ENCODE measurements around the gene TDRD1.

Gene TDRD1

DNA sequence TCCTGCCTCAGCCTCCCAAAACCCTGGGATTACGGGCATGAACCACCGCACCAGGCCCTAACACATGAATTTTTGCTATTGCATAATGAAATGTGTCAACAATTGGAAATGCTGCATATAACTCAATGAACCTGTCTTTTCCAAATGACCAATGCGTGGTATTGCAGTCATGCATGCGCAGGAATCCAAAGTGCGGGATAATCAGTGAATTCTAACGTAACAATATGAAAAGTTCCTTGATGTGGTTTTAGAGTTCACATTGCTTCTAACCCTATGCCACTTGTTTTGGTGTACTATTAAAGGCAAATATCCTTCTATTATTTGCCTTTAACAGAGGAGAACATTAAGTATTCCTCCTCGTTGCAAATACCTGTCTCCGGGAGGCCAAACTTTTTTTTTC is 10.5 kb downstream of the TDRD1 start:
- Histone ChIP-seq H3K9me3 (ENCODE audit: control insufficient read depth, low read length) (no peaks in the 10 kb centered on the region), H3K27ac (ENCODE audit: low read depth, low read length, severe bottlenecking) (no peak overlapping the region), H3K4me3 (ENCODE audit: extremely low read depth, insufficient read depth, low read length, poor library complexity, severe bottlenecking) (no peak overlapping the region), H3K4me1 (ENCODE audit: control insufficient read depth, insufficient read depth, low read length, poor library complexity, severe bottlenecking) (no peaks in the 10 kb centered on the region), H3K36me3 (ENCODE audit: control insufficient read depth, insufficient read depth, low read length) (no peaks in the 10 kb centered on the region)
- 98% methylated on average over 6 to 7 of the region's 8 CpGs for WGBS, 2 experiments (ENCODE audit: insufficient coverage in 2 of 2)

GRCh38 chr10:114195079-114195478 is 15.9 kb downstream of the TDRD1 start:
- Histone ChIP-seq H3K27ac (ENCODE audit: low read depth, low read length, severe bottlenecking) (no peak overlapping the region), H3K4me1 (ENCODE audit: control insufficient read depth, insufficient read depth, low read length, poor library complexity, severe bottlenecking) (no peaks in the 10 kb centered on the region), H3K36me3 (ENCODE audit: control insufficient read depth, insufficient read depth, low read length) (no peaks in the 10 kb centered on the region), H3K9me3 (ENCODE audit: control insufficient read depth, low read length) (no peaks in the 10 kb centered on the region), H3K4me3 (ENCODE audit: extremely low read depth, insufficient read depth, low read length, poor library complexity, severe bottlenecking) (no peak overlapping the region)
- WGBS, 2 experiments (ENCODE audit: insufficient coverage in 2 of 2), result 83% methylated on average over 1 of the region's 2 CpGs; no CpG with 5 or more reads in 1 of the 2 experiments

DNA sequence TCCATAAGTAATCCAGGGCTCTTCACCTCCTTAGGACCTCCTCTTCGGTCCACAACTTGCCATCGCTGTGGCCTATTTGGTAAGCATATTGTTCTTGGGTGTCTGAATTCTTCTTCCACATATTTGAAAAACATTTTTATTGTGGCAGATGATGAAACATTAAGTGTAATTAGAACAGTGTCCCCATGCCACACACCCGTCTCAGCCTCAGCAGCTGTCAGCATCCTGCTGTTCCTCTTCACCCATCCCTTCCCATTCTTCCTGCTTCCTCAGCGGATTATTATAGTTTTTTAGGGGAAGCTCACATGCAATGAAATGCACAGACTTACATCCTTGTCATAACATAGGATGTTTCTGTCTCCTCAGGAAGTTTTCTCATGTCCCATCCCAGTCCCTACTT is 20.1 kb downstream of the TDRD1 start:
- 67 to 100% methylated on average over 1 of the region's 4 CpGs for WGBS, 2 experiments (ENCODE audit: insufficient coverage in 2 of 2)
- Histone ChIP-seq H3K36me3 (ENCODE audit: control insufficient read depth, insufficient read depth, low read length) (no peaks in the 10 kb centered on the region), H3K4me1 (ENCODE audit: control insufficient read depth, insufficient read depth, low read length, poor library complexity, severe bottlenecking) (no peaks in the 10 kb centered on the region), H3K27ac (ENCODE audit: low read depth, low read length, severe bottlenecking) (no peak overlapping the region), H3K9me3 (ENCODE audit: control insufficient read depth, low read length) (no peaks in the 10 kb centered on the region), H3K4me3 (ENCODE audit: extremely low read depth, insufficient read depth, low read length, poor library complexity, severe bottlenecking) (no peak overlapping the region)

GRCh38 chr10:114202812-114203211 is 23.7 kb downstream of the TDRD1 start:
- Histone ChIP-seq H3K4me1 (ENCODE audit: control insufficient read depth, insufficient read depth, low read length, poor library complexity, severe bottlenecking) (no peaks in the 10 kb centered on the region), H3K27ac (ENCODE audit: low read depth, low read length, severe bottlenecking) (no peak overlapping the region), H3K4me3 (ENCODE audit: extremely low read depth, insufficient read depth, low read length, poor library complexity, severe bottlenecking) (no peak overlapping the region), H3K9me3 (ENCODE audit: control insufficient read depth, low read length) (no peaks in the 10 kb centered on the region), H3K36me3 (ENCODE audit: control insufficient read depth, insufficient read depth, low read length) (no peaks in the 10 kb centered on the region)
- 92% methylated on average over 2 of the region's 3 CpGs; no CpG with 5 or more reads in 1 of the 2 experiments for WGBS, 2 experiments (ENCODE audit: insufficient coverage in 2 of 2)

DNA sequence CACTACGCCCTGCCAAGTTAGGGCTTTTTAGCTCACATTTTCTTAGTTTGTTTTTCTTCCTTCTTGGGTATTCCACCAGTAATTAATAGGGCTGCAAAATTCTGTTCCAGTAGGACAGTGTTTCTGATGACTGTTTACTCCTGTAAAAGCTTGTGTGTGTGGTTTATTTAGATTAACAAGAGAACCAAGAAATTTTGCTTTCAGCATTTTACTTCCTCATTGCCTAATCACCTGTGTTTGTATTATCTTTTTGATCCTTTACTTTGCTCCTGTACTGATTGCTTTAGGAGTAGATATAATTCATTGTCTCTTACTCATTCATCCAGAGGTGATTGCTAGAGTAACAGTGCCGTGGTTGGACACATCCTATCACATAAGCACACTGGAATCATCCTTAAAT is 27.7 kb downstream of the TDRD1 start:
- peaks cover 4% of the 10 kb centered on the region for H3K4me1 ChIP-seq (ENCODE audit: control insufficient read depth, insufficient read depth, low read length, poor library complexity, severe bottlenecking)
- no peak overlapping the region for H3K27ac ChIP-seq (ENCODE audit: low read depth, low read length, severe bottlenecking)
- WGBS, 2 experiments (ENCODE audit: insufficient coverage in 2 of 2), result 87 to 96% methylated on average over 2 of the region's 2 CpGs
- H3K36me3 ChIP-seq (ENCODE audit: control insufficient read depth, insufficient read depth, low read length), result no peaks in the 10 kb centered on the region
- H3K4me3 ChIP-seq (ENCODE audit: extremely low read depth, insufficient read depth, low read length, poor library complexity, severe bottlenecking), result no peak overlapping the region
- no peaks in the 10 kb centered on the region for H3K9me3 ChIP-seq (ENCODE audit: control insufficient read depth, low read length)

GRCh38 chr10:114207349-114207748 is 28.2 kb downstream of the TDRD1 start:
- Histone ChIP-seq H3K4me1 (ENCODE audit: control insufficient read depth, insufficient read depth, low read length, poor library complexity, severe bottlenecking) (peaks cover 4% of the 10 kb centered on the region), H3K36me3 (ENCODE audit: control insufficient read depth, insufficient read depth, low read length) (no peaks in the 10 kb centered on the region), H3K9me3 (ENCODE audit: control insufficient read depth, low read length) (no peaks in the 10 kb centered on the region), H3K27ac (ENCODE audit: low read depth, low read length, severe bottlenecking) (no peak overlapping the region), H3K4me3 (ENCODE audit: extremely low read depth, insufficient read depth, low read length, poor library complexity, severe bottlenecking) (no peak overlapping the region)
- WGBS, 2 experiments (ENCODE audit: insufficient coverage in 2 of 2), result 94 to 100% methylated on average over 1 of the region's 1 CpG

GRCh38 chr10:114208351-114208750 is 29.2 kb downstream of the TDRD1 start:
- H3K4me1 ChIP-seq (ENCODE audit: control insufficient read depth, insufficient read depth, low read length, poor library complexity, severe bottlenecking), result peaks cover 4% of the 10 kb centered on the region
- 67 to 72% methylated on average over 2 of the region's 2 CpGs for WGBS, 2 experiments (ENCODE audit: insufficient coverage in 2 of 2)
- H3K9me3 ChIP-seq (ENCODE audit: control insufficient read depth, low read length), result no peaks in the 10 kb centered on the region
- no peaks in the 10 kb centered on the region for H3K36me3 ChIP-seq (ENCODE audit: control insufficient read depth, insufficient read depth, low read length)
- no peak overlapping the region for H3K27ac ChIP-seq (ENCODE audit: low read depth, low read length, severe bottlenecking)
- no peak overlapping the region for H3K4me3 ChIP-seq (ENCODE audit: extremely low read depth, insufficient read depth, low read length, poor library complexity, severe bottlenecking)

DNA sequence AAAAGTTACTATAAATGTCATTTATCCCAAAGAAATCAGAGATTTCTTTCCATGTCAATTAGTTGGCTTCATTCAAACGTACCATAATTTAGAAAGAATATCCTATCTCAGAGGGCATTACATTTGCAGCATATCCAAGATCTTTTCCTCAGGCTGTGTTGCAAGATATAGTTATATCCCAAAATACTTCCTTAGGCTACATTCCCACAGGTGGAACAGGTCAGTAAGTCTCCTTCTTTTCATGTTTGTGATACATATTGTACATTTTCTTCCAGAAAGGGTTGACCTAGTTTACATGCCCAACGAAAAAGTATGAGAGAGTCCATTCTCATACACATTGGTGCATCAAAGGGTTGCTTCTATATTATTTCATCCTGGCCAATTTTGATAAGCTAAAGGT is 33.0 kb downstream of the TDRD1 start:
- WGBS, 2 experiments (ENCODE audit: insufficient coverage in 2 of 2), result 92% methylated on average over 2 of the region's 2 CpGs; no CpG with 5 or more reads in 1 of the 2 experiments
- Histone ChIP-seq H3K4me1 (ENCODE audit: control insufficient read depth, insufficient read depth, low read length, poor library complexity, severe bottlenecking) (peaks cover 4% of the 10 kb centered on the region), H3K9me3 (ENCODE audit: control insufficient read depth, low read length) (no peaks in the 10 kb centered on the region), H3K4me3 (ENCODE audit: extremely low read depth, insufficient read depth, low read length, poor library complexity, severe bottlenecking) (no peak overlapping the region), H3K36me3 (ENCODE audit: control insufficient read depth, insufficient read depth, low read length) (no peaks in the 10 kb centered on the region), H3K27ac (ENCODE audit: low read depth, low read length, severe bottlenecking) (no peak overlapping the region)

DNA sequence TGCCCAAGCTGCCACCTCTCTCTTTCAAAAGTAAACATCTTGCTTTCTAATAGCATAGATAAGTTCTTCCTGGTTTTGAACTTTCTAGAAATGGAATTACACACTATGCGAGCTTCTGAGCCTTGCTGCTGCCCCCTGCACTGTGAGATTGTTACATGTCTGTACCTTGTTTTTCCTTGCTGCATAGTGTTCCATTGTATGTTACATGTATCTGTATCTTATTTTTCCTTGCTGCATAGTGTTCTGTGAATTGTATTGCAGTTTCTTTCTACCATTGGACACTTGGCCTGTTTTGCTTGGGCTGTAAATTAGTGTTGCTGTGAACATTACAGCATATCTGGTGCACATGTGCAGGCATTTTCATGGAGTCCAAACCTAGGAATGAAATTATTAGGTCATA is 35.9 kb downstream of the TDRD1 start:
- 100% methylated on average over 1 of the region's 1 CpG; no CpG with 5 or more reads in 1 of the 2 experiments for WGBS, 2 experiments (ENCODE audit: insufficient coverage in 2 of 2)
- Histone ChIP-seq H3K4me3 (ENCODE audit: extremely low read depth, insufficient read depth, low read length, poor library complexity, severe bottlenecking) (no peak overlapping the region), H3K9me3 (ENCODE audit: control insufficient read depth, low read length) (no peaks in the 10 kb centered on the region), H3K36me3 (ENCODE audit: control insufficient read depth, insufficient read depth, low read length) (no peaks in the 10 kb centered on the region), H3K27ac (ENCODE audit: low read depth, low read length, severe bottlenecking) (no peak overlapping the region), H3K4me1 (ENCODE audit: control insufficient read depth, insufficient read depth, low read length, poor library complexity, severe bottlenecking) (no peaks in the 10 kb centered on the region)

DNA sequence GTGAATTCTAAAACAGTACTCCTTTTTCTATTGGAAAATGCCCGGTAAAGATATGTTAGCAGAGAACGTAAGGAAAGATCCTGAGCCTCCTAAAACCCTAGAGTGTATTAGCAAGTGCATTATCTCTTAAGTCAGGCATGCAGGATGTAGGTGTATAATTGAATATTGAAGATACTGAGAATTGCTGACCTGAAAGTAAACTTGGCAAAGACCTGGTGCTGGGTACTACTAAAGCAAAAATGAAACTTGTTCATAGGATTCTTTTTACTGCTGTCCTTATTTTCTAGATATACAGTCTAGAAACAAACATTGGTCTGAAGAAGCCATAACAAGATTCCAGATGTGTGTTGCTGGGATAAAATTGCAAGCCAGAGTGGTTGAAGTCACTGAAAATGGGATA is 41.1 kb downstream of the TDRD1 start:
- Histone ChIP-seq H3K36me3 (ENCODE audit: control insufficient read depth, insufficient read depth, low read length) (no peaks in the 10 kb centered on the region), H3K4me3 (ENCODE audit: extremely low read depth, insufficient read depth, low read length, poor library complexity, severe bottlenecking) (no peak overlapping the region), H3K4me1 (ENCODE audit: control insufficient read depth, insufficient read depth, low read length, poor library complexity, severe bottlenecking) (no peaks in the 10 kb centered on the region), H3K9me3 (ENCODE audit: control insufficient read depth, low read length) (no peaks in the 10 kb centered on the region), H3K27ac (ENCODE audit: low read depth, low read length, severe bottlenecking) (no peak overlapping the region)
- WGBS, 2 experiments (ENCODE audit: insufficient coverage in 2 of 2), result 83 to 100% methylated on average over 1 to 2 of the region's 2 CpGs

GRCh38 chr10:114221235-114221634 is 42.1 kb downstream of the TDRD1 start:
- Histone ChIP-seq H3K27ac (ENCODE audit: low read depth, low read length, severe bottlenecking) (no peak overlapping the region), H3K4me3 (ENCODE audit: extremely low read depth, insufficient read depth, low read length, poor library complexity, severe bottlenecking) (no peak overlapping the region), H3K36me3 (ENCODE audit: control insufficient read depth, insufficient read depth, low read length) (no peaks in the 10 kb centered on the region), H3K9me3 (ENCODE audit: control insufficient read depth, low read length) (no peaks in the 10 kb centered on the region), H3K4me1 (ENCODE audit: control insufficient read depth, insufficient read depth, low read length, poor library complexity, severe bottlenecking) (no peaks in the 10 kb centered on the region)
- WGBS, 2 experiments (ENCODE audit: insufficient coverage in 2 of 2), result 100% methylated on average over 2 of the region's 4 CpGs; no CpG with 5 or more reads in 1 of the 2 experiments

Measured in mesodermal cell (in vitro differentiated cells).